ENCODE data around the gene CDC42. TPM values are rescaled to one million over a fixed set of nuclear protein-coding genes. Genes with fewer than 3 reads are reported as not detected.

Gene CDC42
- total and polyA plus RNA-seq, 10 of the 15 experiments (the other 5 are each of a cell fraction or from before 2014, with no cell fraction given), result 184 to 479 (median 326) TPM

DNA sequence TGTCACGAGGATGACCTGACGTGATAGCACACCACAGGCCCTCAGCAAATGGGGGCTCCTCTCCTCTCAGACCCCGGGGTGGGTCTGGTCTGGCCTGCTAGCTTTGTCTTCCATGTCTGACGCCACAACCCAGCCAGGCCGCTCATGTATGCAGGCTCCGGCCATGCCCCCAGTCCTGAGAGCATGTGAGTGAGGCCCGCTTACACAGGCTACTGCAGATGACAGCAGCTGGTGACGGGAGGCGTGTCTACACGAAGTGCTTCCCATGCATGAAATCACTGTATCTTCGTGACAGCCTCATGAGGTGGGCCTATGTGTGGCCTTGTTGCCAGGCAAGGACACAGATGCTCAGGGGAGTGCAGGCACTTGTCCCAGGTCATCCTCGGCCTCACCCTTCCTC lies 74.0 kb downstream of the CDC42 start (continued):
- TF ChIP-seq, protein P1, sequence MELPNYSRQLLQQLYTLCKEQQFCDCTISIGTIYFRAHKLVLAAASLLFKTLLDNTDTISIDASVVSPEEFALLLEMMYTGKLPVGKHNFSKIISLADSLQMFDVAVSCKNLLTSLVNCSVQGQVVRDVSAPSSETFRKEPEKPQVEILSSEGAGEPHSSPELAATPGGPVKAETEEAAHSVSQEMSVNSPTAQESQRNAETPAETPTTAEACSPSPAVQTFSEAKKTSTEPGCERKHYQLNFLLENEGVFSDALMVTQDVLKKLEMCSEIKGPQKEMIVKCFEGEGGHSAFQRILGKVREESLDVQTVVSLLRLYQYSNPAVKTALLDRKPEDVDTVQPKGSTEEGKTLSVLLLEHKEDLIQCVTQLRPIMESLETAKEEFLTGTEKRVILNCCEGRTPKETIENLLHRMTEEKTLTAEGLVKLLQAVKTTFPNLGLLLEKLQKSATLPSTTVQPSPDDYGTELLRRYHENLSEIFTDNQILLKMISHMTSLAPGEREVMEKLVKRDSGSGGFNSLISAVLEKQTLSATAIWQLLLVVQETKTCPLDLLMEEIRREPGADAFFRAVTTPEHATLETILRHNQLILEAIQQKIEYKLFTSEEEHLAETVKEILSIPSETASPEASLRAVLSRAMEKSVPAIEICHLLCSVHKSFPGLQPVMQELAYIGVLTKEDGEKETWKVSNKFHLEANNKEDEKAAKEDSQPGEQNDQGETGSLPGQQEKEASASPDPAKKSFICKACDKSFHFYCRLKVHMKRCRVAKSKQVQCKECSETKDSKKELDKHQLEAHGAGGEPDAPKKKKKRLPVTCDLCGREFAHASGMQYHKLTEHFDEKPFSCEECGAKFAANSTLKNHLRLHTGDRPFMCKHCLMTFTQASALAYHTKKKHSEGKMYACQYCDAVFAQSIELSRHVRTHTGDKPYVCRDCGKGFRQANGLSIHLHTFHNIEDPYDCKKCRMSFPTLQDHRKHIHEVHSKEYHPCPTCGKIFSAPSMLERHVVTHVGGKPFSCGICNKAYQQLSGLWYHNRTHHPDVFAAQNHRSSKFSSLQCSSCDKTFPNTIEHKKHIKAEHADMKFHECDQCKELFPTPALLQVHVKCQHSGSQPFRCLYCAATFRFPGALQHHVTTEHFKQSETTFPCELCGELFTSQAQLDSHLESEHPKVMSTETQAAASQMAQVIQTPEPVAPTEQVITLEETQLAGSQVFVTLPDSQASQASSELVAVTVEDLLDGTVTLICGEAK (IDR thresholded peaks at IDR 0.05; ENCODE audit: borderline replicate concordance), result no peak
- TF ChIP-seq RUNX3 (IDR thresholded peaks at IDR 0.05; ENCODE audit: low read length) (no peak), ETV6 (conservative IDR thresholded peaks at IDR 0.05 in 1 of 2, IDR thresholded peaks at IDR 0.05 in 1 of 2; ENCODE audit: borderline replicate concordance in 1 of 2, low read depth in 1 of 2) (no peak), CHD4 (IDR thresholded peaks at IDR 0.05) (no peak), CBX5 (IDR thresholded peaks at IDR 0.05; ENCODE audit: low read depth) (no peak), RCOR1 (conservative IDR thresholded peaks at IDR 0.05; ENCODE audit: low read depth, low read length) (no peak), MYB (IDR thresholded peaks at IDR 0.05; ENCODE audit: borderline replicate concordance, low read depth, low read length) (no peak)

DNA sequence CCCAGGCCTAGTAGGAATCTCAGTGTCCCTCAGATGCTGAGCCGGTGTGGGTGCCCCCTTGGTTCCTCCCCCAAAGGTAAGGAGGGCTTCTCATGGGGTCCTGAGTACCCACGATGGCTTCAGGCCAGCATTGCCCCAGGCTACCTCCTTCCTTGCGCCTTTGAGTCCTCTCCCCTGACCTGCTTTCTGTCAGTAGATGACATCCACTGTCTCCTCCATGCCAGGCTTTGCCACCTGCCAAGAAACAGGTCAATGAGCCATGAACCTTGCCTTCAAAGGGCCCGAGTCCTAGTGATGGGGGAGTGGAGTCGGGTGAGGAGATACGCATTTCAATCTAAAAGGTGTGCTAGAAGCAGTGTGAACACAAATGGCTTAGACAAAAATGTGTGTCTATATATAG lies 74.7 kb downstream of the CDC42 start:
- H2AFZ ChIP-seq (ENCODE audit: control insufficient read depth, low read depth, low read length), result no peak overlapping the region
- POLR2A ChIA-PET, result no interaction called here
- no peaks in the 10 kb centered on the region for H3K79me2 ChIP-seq (ENCODE audit: control insufficient read depth, insufficient read depth, low read length)
- no peak for ATAC-seq
- no peak overlapping the region for H3K27ac ChIP-seq (ENCODE audit: control insufficient read depth, insufficient read depth)
- RAD21 ChIA-PET (ENCODE audit: unreplicated experiment), result no interaction called here
- WGBS (ENCODE audit: insufficient coverage, insufficient replicate concordance, low lambda C conversion rate, missing lambda C conversion rate), result 58% methylated on average over 6 of the region's 6 CpGs
- FAIRE-seq, result no peak
- no peak for DNase-seq (ENCODE audit: low read depth, low spot score)
- H3K27me3 ChIP-seq (replicated peaks in 1 of 2; ENCODE audit: control insufficient read depth in 2 of 2, insufficient read depth in 2 of 2, low read length in 1 of 2), result no peaks in the 10 kb centered on the region
- BruUV-seq (replicated peaks), result no TSS peak
- TF ChIP-seq RB1 (IDR thresholded peaks at IDR 0.05; ENCODE audit: borderline replicate concordance) (no peak), YY1 (IDR thresholded peaks at IDR 0.05; ENCODE audit: low read depth, low read length) (no peak), RCOR1 (conservative IDR thresholded peaks at IDR 0.05; ENCODE audit: low read depth, low read length) (no peak)
- TF ChIP-seq, protein P2, sequence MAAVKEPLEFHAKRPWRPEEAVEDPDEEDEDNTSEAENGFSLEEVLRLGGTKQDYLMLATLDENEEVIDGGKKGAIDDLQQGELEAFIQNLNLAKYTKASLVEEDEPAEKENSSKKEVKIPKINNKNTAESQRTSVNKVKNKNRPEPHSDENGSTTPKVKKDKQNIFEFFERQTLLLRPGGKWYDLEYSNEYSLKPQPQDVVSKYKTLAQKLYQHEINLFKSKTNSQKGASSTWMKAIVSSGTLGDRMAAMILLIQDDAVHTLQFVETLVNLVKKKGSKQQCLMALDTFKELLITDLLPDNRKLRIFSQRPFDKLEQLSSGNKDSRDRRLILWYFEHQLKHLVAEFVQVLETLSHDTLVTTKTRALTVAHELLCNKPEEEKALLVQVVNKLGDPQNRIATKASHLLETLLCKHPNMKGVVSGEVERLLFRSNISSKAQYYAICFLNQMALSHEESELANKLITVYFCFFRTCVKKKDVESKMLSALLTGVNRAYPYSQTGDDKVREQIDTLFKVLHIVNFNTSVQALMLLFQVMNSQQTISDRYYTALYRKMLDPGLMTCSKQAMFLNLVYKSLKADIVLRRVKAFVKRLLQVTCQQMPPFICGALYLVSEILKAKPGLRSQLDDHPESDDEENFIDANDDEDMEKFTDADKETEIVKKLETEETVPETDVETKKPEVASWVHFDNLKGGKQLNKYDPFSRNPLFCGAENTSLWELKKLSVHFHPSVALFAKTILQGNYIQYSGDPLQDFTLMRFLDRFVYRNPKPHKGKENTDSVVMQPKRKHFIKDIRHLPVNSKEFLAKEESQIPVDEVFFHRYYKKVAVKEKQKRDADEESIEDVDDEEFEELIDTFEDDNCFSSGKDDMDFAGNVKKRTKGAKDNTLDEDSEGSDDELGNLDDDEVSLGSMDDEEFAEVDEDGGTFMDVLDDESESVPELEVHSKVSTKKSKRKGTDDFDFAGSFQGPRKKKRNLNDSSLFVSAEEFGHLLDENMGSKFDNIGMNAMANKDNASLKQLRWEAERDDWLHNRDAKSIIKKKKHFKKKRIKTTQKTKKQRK (IDR thresholded peaks at IDR 0.05; ENCODE audit: low read depth, low read length), result no peak
- H4K20me1 ChIP-seq (ENCODE audit: control insufficient read depth, insufficient read depth), result no peaks in the 10 kb centered on the region
- intact Hi-C loops (cut with micrococcal nuclease; ENCODE audit: unreplicated experiment), result no loop called here
- no peak overlapping the region for H3K9ac ChIP-seq (ENCODE audit: control insufficient read depth, insufficient read depth, low read length)
- H3K36me3 ChIP-seq (ENCODE audit: control insufficient read depth in 2 of 2, insufficient read depth in 2 of 2, low read length in 1 of 2), result no peaks in the 10 kb centered on the region
- no peak overlapping the region for H3K4me2 ChIP-seq (ENCODE audit: control insufficient read depth, insufficient read depth)
- no peaks in the 10 kb centered on the region for H3K9me3 ChIP-seq (replicated peaks; ENCODE audit: control insufficient read depth, insufficient read depth, low read length)
- CTCF ChIA-PET, result interaction anchor here (1.1 kb wide), 1 partner anchor 289 kb away, joined by 6 read pairs; no protein-coding TSS in a partner anchor
- H3K4me1 ChIP-seq (ENCODE audit: control insufficient read depth, insufficient read depth, low read length), result no peaks in the 10 kb centered on the region
- in situ Hi-C loops (cut with MboI), result no loop called here
- SMC1A ChIA-PET (ENCODE audit: uncharacterized antibody, unreplicated experiment), result interaction anchor here (0.7 kb wide), 1 partner anchor 19 kb away, joined by 3 read pairs; no protein-coding TSS in a partner anchor
- H3K4me3 ChIP-seq, result no peak overlapping the region

Data from GM12878 (cell line).